Natural killer cell (primary cell): ENCODE measurements around the gene BRMS1L. TPM values are rescaled to one million over a fixed set of nuclear protein-coding genes. Genes with fewer than 3 reads are reported as not detected.
A peak's percentile ranks its signal among the peaks of the same experiment; 100 is the strongest.

Source experiments
- ATAC-seq, 3 donors: fragments of 150-1000 bp in 2 of 3; fragments of 200-7000 bp in 1 of 3; cut with Tn5 transposase; 1 replicate in 1 of 3; 2 replicates in 2 of 3; pipeline ENCODE4 v1.10.0; 2021; ENCODE audit warnings: mild to moderate bottlenecking in 2 of 3, moderate library complexity in 2 of 3
- DNase-seq, 2 donors: peaks; one replicate each; pipeline versions ENCODE4 v3.0.0 to v3.0.0-alpha.2; 2013 to 2021; ENCODE audit warnings: mixed read lengths in 1 of 2
- H3K27ac ChIP-seq: one replicate; pipeline ENCODE4 v1.5.1; 2013; ENCODE audit warnings: mild to moderate bottlenecking, low read length
- H3K27me3 ChIP-seq: one replicate; pipeline ENCODE4 v1.6.1; 2013; ENCODE audit warnings: low read length; ENCODE audit not compliant: control insufficient read depth, insufficient read depth
- H3K36me3 ChIP-seq: one replicate; pipeline ENCODE4 v1.6.1; 2013; ENCODE audit warnings: low read length; ENCODE audit not compliant: control insufficient read depth, insufficient read depth
- H3K4me1 ChIP-seq: one replicate; pipeline ENCODE4 v1.6.1; 2013; ENCODE audit warnings: low read length; ENCODE audit not compliant: control insufficient read depth, insufficient read depth
- H3K4me3 ChIP-seq: one replicate; pipeline ENCODE4 v1.5.1; 2013; ENCODE audit warnings: low read length
- H3K9me3 ChIP-seq: one replicate; pipeline ENCODE4 v1.6.1; 2013; ENCODE audit warnings: low read length; ENCODE audit not compliant: control insufficient read depth, insufficient read depth
- H3K27ac Mint-ChIP-seq, 2 donors: one replicate each; pipeline ENCODE4 v1.8.0; 2022; ENCODE audit warnings: mild to moderate bottlenecking in 2 of 2, mixed read lengths in 2 of 2, moderate library complexity in 1 of 2
- H3K27me3 Mint-ChIP-seq, 2 donors: one replicate each; pipeline ENCODE4 v1.8.0; 2022; ENCODE audit warnings: low read depth in 2 of 2, mixed read lengths in 2 of 2
- H3K36me3 Mint-ChIP-seq: one replicate; pipeline ENCODE4 v1.8.0; 2022; ENCODE audit warnings: mixed read lengths
- H3K4me1 Mint-ChIP-seq, 2 donors: one replicate each; pipeline ENCODE4 v1.8.0; 2022; ENCODE audit warnings: mixed read lengths in 2 of 2
- H3K4me3 Mint-ChIP-seq: one replicate; pipeline ENCODE4 v1.8.0; 2022; ENCODE audit warnings: mild to moderate bottlenecking, moderate library complexity, mixed read lengths
- H3K9me3 Mint-ChIP-seq, 2 donors: one replicate each; pipeline ENCODE4 v1.8.0; 2022; ENCODE audit warnings: mixed read lengths in 2 of 2
- CTCF ChIP-seq: fragments of 200-600 bp; IDR thresholded peaks from one replicate; pipeline ENCODE4 v1.8.0; 2022; ENCODE audit warnings: antibody characterized with exemption
- WGBS: methylation state at CpG from one replicate; pipeline ENCODE4 v1.1.7; 2013; ENCODE audit warnings: missing lambda C conversion rate; ENCODE audit not compliant: insufficient coverage; 5-methylcytosine and 5-hydroxymethylcytosine counted together
- intact Hi-C: fragments of 100-400 bp; cut with micrococcal nuclease; formaldehyde crosslinking; loops from one replicate; pipeline ENCODE4 v1.14.2; 2022
- total RNA-seq, 4 donors: library from RNA; stranded (reverse); fragments of 120-200 nt in 1 of 4; gene quantifications; one replicate each; pipeline versions ENCODE4 v1.2.3 to v1.2.4, GENCODE V29; 2013 to 2022

The BRMS1L gene
- total RNA-seq, 3 donors from 2014 or later (not counting 1 experiment from before 2014, with no cell fraction given) = 5.1 to 9.4 (median 6.3) TPM

- H3K9me3 Mint-ChIP-seq = peaks cover 3 to 4% of the 10 kb centered on the region in 2 donors
These were observed 21.5 kb downstream of the BRMS1L start for GRCh38 chr14:35847636-35848035.

GRCh38 chr14:35849122-35849521 lies 23.0 kb downstream of the BRMS1L start:
- WGBS = 100% methylated on average over 1 of the region's 1 CpG
- H3K27me3 ChIP-seq = no peaks in the 10 kb centered on the region
- intact Hi-C loops = no loop called here
- no peaks in the 10 kb centered on the region for H3K9me3 ChIP-seq
- Mint-ChIP-seq H3K9me3 (no peaks in the 10 kb centered on the region), H3K27ac (no peak overlapping the region), H3K27me3 (no peaks in the 10 kb centered on the region), H3K4me1 (peaks cover 0 to 12% of the 10 kb centered on the region in 2 donors), H3K4me3 (no peak overlapping the region), H3K36me3 (peaks cover 14% of the 10 kb centered on the region)
- no peak overlapping the region for H3K4me3 ChIP-seq
- ATAC-seq (no peak), DNase-seq (no peak)
- no peak overlapping the region for H3K27ac ChIP-seq
- H3K36me3 ChIP-seq = no peaks in the 10 kb centered on the region
- H3K4me1 ChIP-seq = no peaks in the 10 kb centered on the region
- TF ChIP-seq CTCF = no peak

More at GRCh38 chr14:35847636-35848035, 21.5 kb downstream of the BRMS1L start:
- peak overlapping the region in 1 of 2 donors; percentile 31 for H3K27ac Mint-ChIP-seq
- no peak overlapping the region for H3K27ac ChIP-seq
- intact Hi-C loops = no loop called here
- DNase-seq (no peak), ATAC-seq (no peak)
- H3K27me3 ChIP-seq = no peaks in the 10 kb centered on the region
- H3K9me3 ChIP-seq = no peaks in the 10 kb centered on the region
- no peak overlapping the region for H3K4me3 ChIP-seq
- no peak overlapping the region for H3K4me3 Mint-ChIP-seq
- 100% methylated on average over 1 of the region's 2 CpGs for WGBS
- TF ChIP-seq CTCF = no peak
- peaks cover 2% of the 10 kb centered on the region for H3K36me3 ChIP-seq
- peaks cover 19% of the 10 kb centered on the region for H3K36me3 Mint-ChIP-seq
- peaks cover 0 to 12% of the 10 kb centered on the region in 2 donors for H3K4me1 Mint-ChIP-seq
- no peaks in the 10 kb centered on the region for H3K4me1 ChIP-seq
- H3K27me3 Mint-ChIP-seq = no peaks in the 10 kb centered on the region

GRCh38 chr14:35851823-35852222 lies 25.7 kb downstream of the BRMS1L start:
- ATAC-seq (no peak), DNase-seq (no peak)
- Histone ChIP-seq H3K27ac (no peak overlapping the region), H3K27me3 (no peaks in the 10 kb centered on the region), H3K4me3 (no peak overlapping the region), H3K4me1 (no peaks in the 10 kb centered on the region), H3K9me3 (no peaks in the 10 kb centered on the region), H3K36me3 (no peaks in the 10 kb centered on the region)
- no peaks in the 10 kb centered on the region for H3K9me3 Mint-ChIP-seq
- peaks cover 0 to under 1% of the 10 kb centered on the region in 2 donors for H3K4me1 Mint-ChIP-seq
- H3K27me3 Mint-ChIP-seq = no peaks in the 10 kb centered on the region
- H3K4me3 Mint-ChIP-seq = no peak overlapping the region
- peaks cover 14% of the 10 kb centered on the region for H3K36me3 Mint-ChIP-seq
- H3K27ac Mint-ChIP-seq = no peak overlapping the region
- no peak for TF ChIP-seq CTCF
- WGBS = 91% methylated on average over 3 of the region's 3 CpGs
- intact Hi-C loops = no loop called here

- intact Hi-C loops = no loop called here
- peaks cover 14% of the 10 kb centered on the region for H3K36me3 Mint-ChIP-seq
These were observed 27.1 kb downstream of the BRMS1L start for GRCh38 chr14:35853225-35853624.

More at GRCh38 chr14:35853225-35853624, 27.1 kb downstream of the BRMS1L start:
- Histone ChIP-seq H3K27ac (no peak overlapping the region), H3K4me1 (no peaks in the 10 kb centered on the region), H3K9me3 (no peaks in the 10 kb centered on the region), H3K27me3 (no peaks in the 10 kb centered on the region), H3K4me3 (no peak overlapping the region), H3K36me3 (no peaks in the 10 kb centered on the region)
- Mint-ChIP-seq H3K27ac (no peak overlapping the region), H3K4me3 (no peak overlapping the region), H3K4me1 (no peaks in the 10 kb centered on the region), H3K27me3 (no peaks in the 10 kb centered on the region), H3K9me3 (no peaks in the 10 kb centered on the region)
- no peak for TF ChIP-seq CTCF
- DNase-seq (no peak), ATAC-seq (no peak)
- 100% methylated on average over 2 of the region's 2 CpGs for WGBS
